ENCODE results near the gene CLEC2D. TPM values are rescaled to one million over a fixed set of nuclear protein-coding genes. Genes with fewer than 3 reads are reported as not detected.
"Not testable (repeated sequence)": the region's sequence is repeated elsewhere in the genome, so short reads cannot be mapped to it uniquely, and the experiment has no call there.

CLEC2D gene
- total RNA-seq, 6 donors from 2014 or later: 7.0 to 34.8 (median 12.2) TPM

GRCh38 chr12:9640024-9640423 is 29.5 kb upstream of the CLEC2D start:
- WGBS, 2 donors: 90 to 94% methylated on average over 2 of the region's 2 CpGs
- H3K9me3 ChIP-seq: no peaks in the 10 kb centered on the region
- H3K4me1 ChIP-seq: peaks cover 0 to 6% (median 0%) of the 10 kb centered on the region in 4 donors
- no peak overlapping the region for H3K4me3 ChIP-seq
- TF ChIP-seq EP300 (IDR thresholded peaks at IDR 0.05): no peak
- no peak for TF ChIP-seq POLR2A (IDR thresholded peaks at IDR 0.05)
- no peak for TF ChIP-seq POLR2AphosphoS5 (IDR thresholded peaks at IDR 0.05)
- TF ChIP-seq, protein P1, sequence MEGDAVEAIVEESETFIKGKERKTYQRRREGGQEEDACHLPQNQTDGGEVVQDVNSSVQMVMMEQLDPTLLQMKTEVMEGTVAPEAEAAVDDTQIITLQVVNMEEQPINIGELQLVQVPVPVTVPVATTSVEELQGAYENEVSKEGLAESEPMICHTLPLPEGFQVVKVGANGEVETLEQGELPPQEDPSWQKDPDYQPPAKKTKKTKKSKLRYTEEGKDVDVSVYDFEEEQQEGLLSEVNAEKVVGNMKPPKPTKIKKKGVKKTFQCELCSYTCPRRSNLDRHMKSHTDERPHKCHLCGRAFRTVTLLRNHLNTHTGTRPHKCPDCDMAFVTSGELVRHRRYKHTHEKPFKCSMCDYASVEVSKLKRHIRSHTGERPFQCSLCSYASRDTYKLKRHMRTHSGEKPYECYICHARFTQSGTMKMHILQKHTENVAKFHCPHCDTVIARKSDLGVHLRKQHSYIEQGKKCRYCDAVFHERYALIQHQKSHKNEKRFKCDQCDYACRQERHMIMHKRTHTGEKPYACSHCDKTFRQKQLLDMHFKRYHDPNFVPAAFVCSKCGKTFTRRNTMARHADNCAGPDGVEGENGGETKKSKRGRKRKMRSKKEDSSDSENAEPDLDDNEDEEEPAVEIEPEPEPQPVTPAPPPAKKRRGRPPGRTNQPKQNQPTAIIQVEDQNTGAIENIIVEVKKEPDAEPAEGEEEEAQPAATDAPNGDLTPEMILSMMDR (IDR thresholded peaks at IDR 0.05): no peak
- ATAC-seq (ENCODE audit: low FRiP score in 2 of 2) (no peak), DNase-seq (no peak)
- H3K27me3 ChIP-seq: no peaks in the 10 kb centered on the region
- no peaks in the 10 kb centered on the region for H3K36me3 ChIP-seq
- H3K27ac ChIP-seq: no peak overlapping the region

DNA sequence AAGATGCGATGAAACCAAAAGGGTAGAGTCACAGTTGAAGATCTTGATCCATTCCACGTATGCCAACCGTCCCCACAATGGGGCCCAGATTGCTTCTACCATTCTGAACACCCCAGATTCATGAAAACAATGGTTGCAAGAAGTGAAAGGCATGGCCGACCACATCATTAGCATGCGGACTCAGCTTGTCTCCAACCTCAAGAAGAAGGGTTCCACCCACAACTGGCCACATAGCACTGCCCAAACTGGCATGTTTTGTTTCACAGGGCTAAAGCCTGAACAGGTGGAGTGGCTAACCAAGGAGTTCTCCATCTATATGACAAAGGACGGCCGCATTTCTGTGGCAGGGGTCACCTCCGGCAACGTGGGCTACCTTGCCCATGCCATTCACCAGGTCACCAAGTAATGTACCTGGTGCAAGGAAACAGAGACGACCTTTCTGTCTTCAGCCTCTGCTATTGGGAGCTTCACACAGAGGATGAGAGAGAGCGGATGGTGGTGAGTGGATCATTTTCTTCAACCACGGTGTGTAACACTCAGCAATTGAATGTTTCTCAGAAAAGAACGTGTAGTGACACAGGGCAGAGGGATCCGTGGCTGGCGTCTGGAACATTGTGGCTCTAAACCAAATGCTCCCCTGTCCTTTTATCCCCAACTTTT is 26.8 kb upstream of the CLEC2D start:
- Histone ChIP-seq H3K9me3 (no peaks in the 10 kb centered on the region), H3K36me3 (no peaks in the 10 kb centered on the region), H3K4me1 (peaks cover 4 to 9% (median 8%) of the 10 kb centered on the region in 4 donors), H3K4me3 (no peak overlapping the region), H3K27ac (no peak overlapping the region), H3K27me3 (no peaks in the 10 kb centered on the region)
- no peak for TF ChIP-seq EP300 (IDR thresholded peaks at IDR 0.05)
- TF ChIP-seq POLR2AphosphoS5 (IDR thresholded peaks at IDR 0.05): no peak
- no peak for TF ChIP-seq POLR2A (IDR thresholded peaks at IDR 0.05)
- TF ChIP-seq, protein P1 (IDR thresholded peaks at IDR 0.05): no peak
- 85 to 92% methylated on average over 15 of the region's 15 CpGs for WGBS, 2 donors
- ATAC-seq (ENCODE audit: low FRiP score in 2 of 2) (no peak), DNase-seq (no peak)

DNA sequence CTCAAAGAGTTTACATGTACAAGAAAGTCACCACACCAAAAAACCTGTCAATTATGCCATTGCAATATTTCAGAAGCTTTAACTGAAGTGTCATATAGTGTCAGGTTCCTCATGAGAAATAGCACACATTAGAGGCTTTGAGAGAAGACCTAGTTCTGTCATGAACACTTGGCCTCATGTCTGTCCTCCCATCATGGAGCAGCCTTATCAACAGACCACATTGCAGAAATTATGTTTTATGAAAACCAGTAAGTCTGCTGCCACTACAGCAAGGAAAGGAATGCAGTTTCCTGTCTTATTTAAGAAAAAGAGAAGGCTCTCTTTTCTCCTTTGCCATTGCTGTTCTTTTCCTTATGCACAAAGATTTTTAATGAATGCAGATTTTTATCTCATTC is 26.2 kb upstream of the CLEC2D start:
- TF ChIP-seq, protein P1 (IDR thresholded peaks at IDR 0.05): no peak
- TF ChIP-seq POLR2A (IDR thresholded peaks at IDR 0.05) (no peak), POLR2AphosphoS5 (IDR thresholded peaks at IDR 0.05) (no peak), EP300 (IDR thresholded peaks at IDR 0.05) (no peak)
- ATAC-seq (ENCODE audit: low FRiP score in 2 of 2): no peak
- Histone ChIP-seq H3K27me3 (no peaks in the 10 kb centered on the region), H3K27ac (no peak overlapping the region), H3K4me3 (no peak overlapping the region), H3K4me1 (peaks cover 4 to 10% (median 9%) of the 10 kb centered on the region in 4 donors), H3K9me3 (no peaks in the 10 kb centered on the region), H3K36me3 (no peaks in the 10 kb centered on the region)
- no peak for DNase-seq

GRCh38 chr12:9644985-9645551 is 24.4 kb upstream of the CLEC2D start:
- WGBS, 2 donors: 71 to 91% methylated on average over 1 of the region's 1 CpG
- not testable (repeated sequence) for H3K27me3 ChIP-seq; H3K9me3 ChIP-seq; DNase-seq; ATAC-seq (ENCODE audit: low FRiP score in 2 of 2); H3K4me3 ChIP-seq; H3K36me3 ChIP-seq; H3K27ac ChIP-seq
- H3K4me1 ChIP-seq: peaks cover 6 to 20% (median 9%) of the 10 kb centered on the region in 4 donors

DNA sequence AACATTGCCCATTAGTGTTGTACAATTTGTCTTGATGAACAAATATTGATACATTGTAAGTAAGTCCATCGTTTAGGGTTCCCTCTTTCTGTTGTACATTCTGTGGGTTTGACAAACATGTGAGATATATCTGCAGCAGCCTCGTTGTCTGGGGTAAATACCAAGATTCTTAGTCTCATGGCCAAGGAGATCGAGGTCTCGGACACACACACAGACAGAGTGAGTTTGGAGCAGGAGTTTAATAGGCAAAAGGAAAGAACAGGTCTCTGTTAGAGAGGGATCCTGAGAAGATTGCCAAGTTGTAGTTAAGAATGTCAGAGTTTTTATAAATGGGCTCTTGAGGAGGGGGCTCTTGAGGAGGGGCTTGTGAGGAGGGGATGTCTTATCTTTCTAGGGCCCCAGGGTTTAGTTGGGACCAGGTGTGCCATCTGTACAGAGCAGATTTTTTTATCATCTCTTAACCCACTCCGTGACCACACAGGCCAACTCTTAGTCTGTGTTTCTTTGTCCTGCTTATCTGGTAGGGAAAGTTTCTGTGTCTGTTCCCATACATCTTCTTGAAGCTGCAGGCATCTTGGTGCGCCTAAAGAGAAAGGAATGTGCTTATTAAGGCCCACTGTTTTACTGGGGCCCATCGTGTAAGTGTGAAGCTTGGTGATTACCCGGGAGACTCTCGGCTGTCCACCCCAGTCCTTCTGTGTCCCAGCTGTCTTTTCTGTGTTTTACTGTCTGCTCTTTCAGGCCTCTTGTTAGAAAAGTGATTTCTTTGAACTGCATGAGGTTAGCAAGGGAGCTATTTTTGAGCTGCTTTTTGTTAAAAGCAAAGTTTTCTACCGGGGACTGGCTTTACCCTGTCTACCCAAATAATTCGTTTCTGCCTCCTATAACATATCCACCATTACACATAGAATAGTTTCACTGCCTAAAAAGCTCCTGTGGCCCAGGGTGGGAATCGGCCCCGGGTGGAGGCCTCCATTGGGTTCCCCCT is 22.4 kb upstream of the CLEC2D start:
- no peaks in the 10 kb centered on the region for H3K27me3 ChIP-seq
- peaks cover 10 to 41% (median 21%) of the 10 kb centered on the region in 4 donors for H3K4me1 ChIP-seq
- no peaks in the 10 kb centered on the region for H3K36me3 ChIP-seq
- no peak for TF ChIP-seq EP300 (IDR thresholded peaks at IDR 0.05)
- TF ChIP-seq POLR2A (IDR thresholded peaks at IDR 0.05): no peak
- TF ChIP-seq POLR2AphosphoS5 (IDR thresholded peaks at IDR 0.05): no peak
- TF ChIP-seq, protein P1 (IDR thresholded peaks at IDR 0.05): no peak
- DNase-seq (no peak), ATAC-seq (ENCODE audit: low FRiP score in 2 of 2) (peak in 1 of 2 donors; percentile 3)
- 34 to 40% methylated on average over 13 of the region's 13 CpGs for WGBS, 2 donors
- H3K9me3 ChIP-seq: no peaks in the 10 kb centered on the region
- peak overlapping the region; percentile 49 to 77 (median 58) for H3K4me3 ChIP-seq
- peak overlapping the region; percentile 87 to 94 (median 90) for H3K27ac ChIP-seq
